HG03469 (cell line): ENCODE measurements around the gene FOXI2.

Source experiments
- ATAC-seq: cut with Tn5 transposase; IDR thresholded peaks from one replicate; pipeline ENCODE4 v1.9.1; 2021; ENCODE audit warnings: mild to moderate bottlenecking, moderate library complexity, moderate number of reproducible peaks; ENCODE audit not compliant: unreplicated experiment

Gene FOXI2

GRCh38 chr10:127740596-127740995 lies 3.6 kb downstream of the FOXI2 start:
- no peak for ATAC-seq

DNA sequence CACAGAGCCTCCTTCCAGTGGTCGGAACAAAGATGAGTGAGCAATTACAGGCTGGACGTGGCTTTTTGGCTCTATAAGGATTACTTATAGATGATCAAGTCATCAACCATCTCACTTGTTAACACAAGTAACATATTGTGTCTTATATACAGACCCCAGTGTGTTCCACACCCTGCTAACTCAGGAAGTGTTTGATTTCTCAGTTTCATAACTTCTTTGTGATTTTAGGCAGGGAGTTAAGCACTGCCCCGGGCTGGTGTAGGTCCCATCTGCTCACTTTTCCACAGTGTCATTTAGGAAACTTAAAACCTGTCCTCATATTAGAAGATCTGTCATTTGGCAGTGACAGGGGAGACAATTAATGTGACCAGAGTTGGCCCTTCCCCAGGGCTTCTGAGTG lies 6.2 kb downstream of the FOXI2 start:
- no peak for ATAC-seq

DNA sequence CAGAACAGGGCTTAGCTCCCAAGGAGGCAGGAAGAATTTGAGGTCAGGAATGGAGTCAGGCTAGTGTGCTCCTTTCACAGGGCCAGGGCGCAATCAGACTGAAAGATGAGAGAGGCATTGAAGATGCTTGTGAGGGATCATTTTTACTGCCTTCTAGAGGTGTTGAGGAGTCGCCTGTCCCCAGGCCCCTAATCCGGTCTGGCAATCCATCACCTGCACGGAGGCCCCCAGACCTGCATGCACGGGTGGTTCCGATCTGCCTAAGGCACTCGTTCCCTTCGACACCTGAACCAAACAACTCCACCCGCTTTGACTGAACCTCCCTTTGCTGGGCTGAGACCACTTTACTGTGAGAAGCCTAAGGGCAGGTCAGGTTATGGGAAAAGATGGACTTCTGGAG lies 8.0 kb downstream of the FOXI2 start:
- no peak for ATAC-seq

GRCh38 chr10:127745861-127746260 lies 8.9 kb downstream of the FOXI2 start:
- ATAC-seq = no peak

- no peak for ATAC-seq
These were observed 18.8 kb downstream of the FOXI2 start for GRCh38 chr10:127755753-127756152.

DNA sequence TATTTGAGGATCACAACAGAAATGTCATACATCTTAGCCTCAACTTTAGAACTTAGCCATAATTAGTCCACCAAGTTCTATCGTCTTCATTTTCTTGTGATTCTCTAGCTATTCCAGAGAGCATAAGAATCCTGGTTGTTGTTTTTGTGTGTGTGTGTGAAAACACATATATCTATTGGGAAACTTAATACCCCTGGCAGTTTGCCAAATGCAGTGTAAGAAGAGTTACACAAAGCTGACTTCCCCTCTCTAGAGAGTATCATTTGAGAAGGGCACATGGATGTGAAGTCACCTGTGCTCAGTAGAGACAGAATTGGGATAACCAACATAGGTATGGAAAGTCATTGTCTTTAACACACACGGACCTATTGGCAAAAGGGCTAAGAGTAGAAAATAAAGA lies 19.3 kb downstream of the FOXI2 start:
- ATAC-seq = no peak

GRCh38 chr10:127757033-127757432 lies 20.0 kb downstream of the FOXI2 start:
- ATAC-seq = no peak

- no peak for ATAC-seq
These were observed 22.3 kb downstream of the FOXI2 start for GRCh38 chr10:127759276-127759675.

- no peak for ATAC-seq
These were observed 25.9 kb downstream of the FOXI2 start for GRCh38 chr10:127762925-127763324.

GRCh38 chr10:127774766-127775559 lies 38.0 kb downstream of the FOXI2 start:
- no peak for ATAC-seq

DNA sequence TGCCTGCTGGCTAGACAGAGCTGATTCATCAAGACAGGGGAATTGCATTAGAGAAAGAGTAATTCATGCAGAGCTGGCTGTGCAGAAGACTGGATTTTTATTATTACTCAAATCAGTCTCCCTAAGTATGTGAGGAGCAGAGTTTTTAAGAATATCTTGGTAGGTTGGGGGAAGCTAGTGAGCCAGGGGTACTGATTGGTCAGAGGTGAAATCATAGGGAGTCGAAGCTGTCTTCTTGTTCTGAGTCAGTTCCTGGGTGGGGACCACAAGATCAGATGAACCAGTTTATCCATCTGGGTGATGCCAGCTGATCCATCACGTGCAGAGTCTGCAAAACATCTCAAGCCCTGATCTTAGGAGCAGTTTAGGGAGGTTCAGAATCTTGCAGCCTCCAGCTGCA lies 39.8 kb downstream of the FOXI2 start:
- ATAC-seq = no peak

DNA sequence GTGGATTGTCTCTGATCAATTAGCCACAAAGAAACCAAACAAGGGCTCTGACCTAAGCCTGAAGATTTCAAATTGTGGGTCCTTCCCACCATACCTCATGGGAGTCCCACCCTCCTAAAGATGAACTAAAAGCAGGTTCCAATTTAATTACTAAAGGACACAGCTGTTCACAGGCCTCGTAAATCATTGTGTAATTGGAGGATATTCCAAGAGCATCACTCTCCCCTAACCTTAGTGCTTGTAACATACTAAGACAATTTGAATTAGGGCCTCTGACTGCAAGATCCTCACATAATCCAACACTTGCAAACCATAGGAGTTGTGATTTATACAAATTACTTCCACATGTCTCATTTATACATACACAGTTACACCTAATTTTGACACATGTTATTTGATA lies 44.4 kb downstream of the FOXI2 start:
- ATAC-seq = no peak

DNA sequence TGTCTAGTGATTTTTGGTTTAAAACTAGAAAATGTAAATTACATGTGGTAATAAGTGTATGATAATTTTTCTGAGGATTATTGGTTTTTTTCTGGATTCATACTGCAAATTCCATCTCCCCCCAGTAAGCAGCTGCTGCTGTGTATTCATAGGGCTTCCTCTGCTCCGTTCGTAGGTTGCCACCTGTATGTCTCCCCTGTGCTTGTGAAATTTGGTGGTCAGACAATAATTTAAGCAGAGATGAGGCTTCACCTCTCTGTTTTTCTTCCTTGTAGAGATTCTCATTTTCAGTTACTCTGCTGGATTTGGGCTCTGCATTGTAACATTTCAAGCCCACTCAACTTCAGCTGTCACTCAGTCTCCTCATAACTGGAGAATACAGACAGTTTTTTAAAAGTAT lies 50.9 kb downstream of the FOXI2 start:
- no peak for ATAC-seq

DNA sequence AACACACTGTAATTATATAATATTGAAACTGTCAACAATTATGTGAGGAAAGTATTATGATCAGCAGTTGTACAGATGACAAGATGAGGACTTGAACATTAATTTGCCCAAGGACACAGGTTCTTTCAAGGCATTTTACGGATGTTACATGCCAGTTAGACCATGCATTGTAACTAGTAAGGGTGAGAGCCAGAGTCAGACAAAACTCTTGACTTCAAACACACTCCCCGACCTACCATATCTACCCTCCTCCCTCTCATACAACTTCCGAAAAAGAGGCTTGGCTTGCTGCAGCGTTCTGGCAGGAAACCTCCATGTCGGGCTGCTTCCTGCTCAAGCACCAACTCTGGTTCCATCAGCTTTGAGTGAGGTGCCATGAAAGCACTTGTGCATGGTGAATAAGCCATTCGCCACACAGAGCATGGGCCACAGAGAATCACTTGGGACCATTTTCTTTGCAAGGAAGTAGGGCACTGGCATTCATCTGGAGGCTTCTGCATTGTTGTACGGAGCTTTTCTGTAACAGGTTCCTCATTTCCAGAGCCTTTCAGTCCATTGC lies 53.2 kb downstream of the FOXI2 start:
- no peak for ATAC-seq
